ENCODE measurements around the gene NUP107.

NUP107 gene

DNA sequence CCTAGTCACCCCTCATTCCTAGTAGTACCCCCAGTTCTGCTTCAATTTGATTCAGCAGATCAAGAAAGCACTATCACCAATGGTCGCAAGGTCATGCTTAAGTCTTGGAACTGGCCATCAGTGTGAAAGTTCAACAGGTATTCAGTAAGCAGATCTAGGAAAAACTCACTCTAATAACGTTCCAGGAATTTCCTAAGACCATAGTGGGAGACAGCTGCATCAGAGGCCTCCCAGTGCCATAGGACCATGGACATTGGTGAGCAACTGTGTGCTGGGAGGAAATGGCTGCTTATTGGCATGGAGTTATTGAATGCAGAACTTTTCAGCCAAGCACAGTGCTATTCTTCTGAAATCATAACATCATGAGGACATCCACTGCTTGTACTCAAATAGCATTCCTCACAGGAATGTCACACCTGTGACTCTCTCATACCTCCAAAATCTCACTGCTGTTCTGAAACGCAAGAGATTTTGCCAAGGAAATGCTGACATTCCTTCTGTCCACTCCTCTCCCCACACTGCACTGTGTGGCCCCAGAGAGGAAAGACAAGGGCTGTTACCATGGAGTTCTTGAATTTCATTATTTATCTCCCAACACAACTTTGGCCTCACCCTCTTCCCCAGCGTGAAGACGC is 90.3 kb downstream of the NUP107 start:
- no peak for FAIRE-seq

DNA sequence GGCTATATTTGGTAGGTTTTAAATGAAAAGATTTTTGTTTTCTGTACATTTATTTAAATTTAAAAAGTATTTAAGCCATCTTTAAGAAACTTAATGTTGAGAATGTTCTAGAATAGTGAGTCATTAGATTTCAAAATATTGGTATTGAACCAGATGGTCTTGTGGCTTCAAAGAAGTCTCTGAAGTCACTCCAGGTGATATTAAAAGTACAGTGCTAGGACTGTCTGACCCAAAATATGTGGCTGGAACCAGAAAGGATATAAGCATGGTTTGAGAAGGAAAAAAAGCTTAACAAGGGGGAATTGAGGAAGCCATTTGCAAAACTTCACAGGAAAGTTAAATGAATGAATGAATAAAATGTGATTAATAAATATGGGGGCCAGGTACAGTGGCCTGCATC is 92.5 kb downstream of the NUP107 start:
- no peak for FAIRE-seq

GRCh38 chr12:68780731-68781130 is 94.0 kb downstream of the NUP107 start:
- FAIRE-seq, result no peak

- FAIRE-seq, result no peak
Measured at GRCh38 chr12:68781728-68782127, 95.0 kb downstream of the NUP107 start.

- no peak for FAIRE-seq
Measured at GRCh38 chr12:68784015-68784414, 97.2 kb downstream of the NUP107 start.

GRCh38 chr12:68785358-68785757 is 98.6 kb downstream of the NUP107 start:
- no peak for FAIRE-seq

DNA sequence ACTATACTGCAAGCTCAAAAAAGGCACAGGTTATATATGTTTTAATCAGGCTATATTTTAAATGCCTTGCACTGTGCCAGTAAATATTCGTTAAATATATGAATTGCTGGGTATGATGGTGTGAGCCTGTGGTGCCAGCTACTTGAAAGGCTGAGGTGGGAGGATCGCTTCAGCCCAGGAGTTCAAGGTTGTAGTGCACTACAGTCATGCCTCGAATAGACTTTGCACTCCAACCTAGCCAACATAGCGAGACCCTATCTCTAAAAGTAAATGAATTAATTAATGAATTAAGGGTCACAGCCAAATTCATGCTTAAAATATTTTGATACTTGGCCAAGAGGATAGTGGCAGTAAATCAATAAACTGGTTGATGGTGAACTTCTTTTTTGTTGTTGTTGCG is 99.0 kb downstream of the NUP107 start:
- no peak for FAIRE-seq

- FAIRE-seq, result no peak
Measured at GRCh38 chr12:68786929-68787328, 100.2 kb downstream of the NUP107 start.

GRCh38 chr12:68788554-68789143 is 101.9 kb downstream of the NUP107 start:
- no peak for FAIRE-seq

DNA sequence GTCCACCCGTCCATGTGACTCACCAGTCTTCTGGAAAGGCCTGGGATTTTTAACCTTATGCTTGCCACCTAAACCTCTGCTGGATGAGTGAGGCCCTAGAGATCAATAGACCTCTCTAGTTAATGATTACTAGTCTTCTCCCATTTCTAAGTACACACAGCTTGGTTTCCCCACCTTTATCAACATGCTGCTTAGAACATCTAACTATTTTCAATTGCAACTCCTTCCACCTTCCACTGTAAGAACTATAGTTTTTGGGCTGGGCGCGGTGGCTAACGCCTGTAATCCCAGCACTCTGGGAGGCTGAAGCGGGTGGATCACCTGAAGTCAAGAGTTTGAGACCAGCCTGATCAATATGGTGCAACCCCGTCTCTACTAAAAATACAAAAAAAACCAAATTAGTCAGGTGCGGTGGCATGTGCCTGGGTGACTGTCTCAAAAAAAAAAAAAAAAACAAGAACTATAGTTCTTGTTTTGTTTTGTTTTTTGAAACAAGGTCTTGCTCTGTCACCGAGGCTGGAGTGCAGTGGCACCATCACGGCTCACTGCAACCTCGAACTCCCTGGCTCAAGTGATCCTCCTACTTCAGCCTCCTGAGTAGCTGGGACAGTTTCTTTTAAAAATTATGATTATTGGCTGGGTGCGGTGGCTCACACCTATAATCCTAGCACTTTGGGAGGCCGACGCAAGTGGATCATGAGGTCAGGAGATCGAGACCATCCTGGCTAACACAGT is 102.5 kb downstream of the NUP107 start:
- FAIRE-seq, result no peak

GRCh38 chr12:68790081-68790951 is 103.5 kb downstream of the NUP107 start:
- FAIRE-seq, result no peak

DNA sequence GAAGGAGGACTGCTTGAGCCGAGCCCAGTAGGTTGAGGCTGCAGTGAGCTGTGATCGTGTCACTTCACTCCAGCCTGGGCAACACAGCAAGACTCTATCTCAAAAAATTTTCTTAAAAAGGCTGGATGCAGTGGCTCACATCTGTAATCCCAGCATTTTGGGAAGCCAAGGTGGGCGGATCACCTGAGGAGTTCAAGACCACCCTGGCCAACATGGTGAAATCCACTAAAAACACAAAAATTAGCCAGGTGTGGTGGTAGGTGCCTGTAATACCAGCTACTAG is 104.1 kb downstream of the NUP107 start:
- no peak for FAIRE-seq

- FAIRE-seq, result no peak
Measured at GRCh38 chr12:68791897-68792481, 105.2 kb downstream of the NUP107 start.

GRCh38 chr12:68792952-68793351 is 106.2 kb downstream of the NUP107 start:
- FAIRE-seq, result no peak

DNA sequence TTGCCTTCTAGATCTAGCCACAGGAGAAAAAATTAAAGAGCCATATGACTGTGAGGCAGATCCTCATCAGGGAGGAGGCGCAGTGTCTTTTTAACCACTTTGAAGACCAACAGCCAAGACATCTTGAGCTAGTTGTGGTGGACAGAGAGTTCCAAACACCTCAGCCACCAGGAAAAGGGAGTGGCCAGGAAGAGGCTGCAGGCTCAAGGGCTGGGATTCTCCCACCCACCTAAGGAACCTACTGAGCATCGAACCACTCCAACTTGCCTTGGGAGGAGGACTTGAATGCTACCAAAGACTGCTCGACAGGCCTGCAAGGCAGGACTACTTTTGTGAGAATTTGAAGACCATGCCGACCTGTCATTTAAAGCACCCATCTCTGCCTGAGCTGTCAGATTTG is 106.7 kb downstream of the NUP107 start:
- FAIRE-seq, result no peak

- FAIRE-seq, result no peak
Measured at GRCh38 chr12:68793975-68794652, 107.3 kb downstream of the NUP107 start.

GRCh38 chr12:68794653-68795251 is 108.0 kb downstream of the NUP107 start:
- no peak for FAIRE-seq
